GM18526 (cell line): ENCODE data around the gene NGFR.

Source experiments
- POLR2A ChIP-seq: IDR thresholded peaks from 3 replicates; pipeline ENCODE4 v1.6.1; 2011; ENCODE audit not compliant: insufficient read length; ENCODE audit errors: extremely low read depth

Gene NGFR

DNA sequence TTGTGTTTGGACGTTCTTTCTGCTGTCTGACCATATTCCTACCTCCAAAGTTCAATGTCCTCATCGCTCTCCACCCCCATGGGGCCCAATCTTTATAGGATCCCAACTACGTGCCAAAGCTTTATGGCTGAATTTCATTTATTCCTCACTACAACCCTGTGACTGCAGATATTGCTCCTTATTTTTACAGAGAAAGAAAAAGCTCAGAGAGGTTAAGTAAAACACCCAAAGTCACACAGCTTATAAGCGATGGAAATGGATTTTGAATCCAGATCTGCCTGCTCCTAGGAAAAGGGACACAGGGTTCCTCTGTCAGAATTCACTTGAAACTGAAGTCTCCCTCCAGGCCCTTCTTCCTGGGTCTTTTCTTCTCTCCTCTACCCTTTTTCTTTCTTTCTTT is 9.3 kb downstream of the NGFR start:
- no peak for TF ChIP-seq POLR2A

DNA sequence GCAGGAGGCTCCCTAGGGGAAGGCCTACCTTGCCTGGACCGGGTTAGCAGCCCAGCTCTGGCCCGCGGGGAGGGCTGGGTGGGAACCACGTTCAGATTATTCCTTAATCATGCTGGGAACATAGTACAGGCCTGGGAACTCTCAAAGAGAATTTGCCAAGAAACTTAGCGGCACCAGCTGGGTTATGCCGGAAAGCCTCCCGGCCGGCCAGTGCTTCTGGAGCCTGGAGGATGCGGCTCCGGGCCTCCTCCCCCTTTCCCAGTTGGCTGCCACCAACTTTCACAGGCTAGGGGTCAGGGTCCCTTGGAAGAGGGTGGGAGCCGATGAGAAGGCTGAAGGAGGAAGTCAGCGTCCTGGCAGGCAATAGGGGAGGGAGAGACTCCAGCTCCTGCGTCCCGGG is 10.8 kb downstream of the NGFR start:
- no peak for TF ChIP-seq POLR2A

DNA sequence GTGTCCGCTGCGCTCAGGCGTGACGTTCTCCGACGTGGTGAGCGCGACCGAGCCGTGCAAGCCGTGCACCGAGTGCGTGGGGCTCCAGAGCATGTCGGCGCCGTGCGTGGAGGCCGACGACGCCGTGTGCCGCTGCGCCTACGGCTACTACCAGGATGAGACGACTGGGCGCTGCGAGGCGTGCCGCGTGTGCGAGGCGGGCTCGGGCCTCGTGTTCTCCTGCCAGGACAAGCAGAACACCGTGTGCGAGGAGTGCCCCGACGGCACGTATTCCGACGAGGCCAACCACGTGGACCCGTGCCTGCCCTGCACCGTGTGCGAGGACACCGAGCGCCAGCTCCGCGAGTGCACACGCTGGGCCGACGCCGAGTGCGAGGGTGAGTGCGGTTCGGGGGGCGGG is 11.2 kb downstream of the NGFR start:
- TF ChIP-seq POLR2A: no peak

DNA sequence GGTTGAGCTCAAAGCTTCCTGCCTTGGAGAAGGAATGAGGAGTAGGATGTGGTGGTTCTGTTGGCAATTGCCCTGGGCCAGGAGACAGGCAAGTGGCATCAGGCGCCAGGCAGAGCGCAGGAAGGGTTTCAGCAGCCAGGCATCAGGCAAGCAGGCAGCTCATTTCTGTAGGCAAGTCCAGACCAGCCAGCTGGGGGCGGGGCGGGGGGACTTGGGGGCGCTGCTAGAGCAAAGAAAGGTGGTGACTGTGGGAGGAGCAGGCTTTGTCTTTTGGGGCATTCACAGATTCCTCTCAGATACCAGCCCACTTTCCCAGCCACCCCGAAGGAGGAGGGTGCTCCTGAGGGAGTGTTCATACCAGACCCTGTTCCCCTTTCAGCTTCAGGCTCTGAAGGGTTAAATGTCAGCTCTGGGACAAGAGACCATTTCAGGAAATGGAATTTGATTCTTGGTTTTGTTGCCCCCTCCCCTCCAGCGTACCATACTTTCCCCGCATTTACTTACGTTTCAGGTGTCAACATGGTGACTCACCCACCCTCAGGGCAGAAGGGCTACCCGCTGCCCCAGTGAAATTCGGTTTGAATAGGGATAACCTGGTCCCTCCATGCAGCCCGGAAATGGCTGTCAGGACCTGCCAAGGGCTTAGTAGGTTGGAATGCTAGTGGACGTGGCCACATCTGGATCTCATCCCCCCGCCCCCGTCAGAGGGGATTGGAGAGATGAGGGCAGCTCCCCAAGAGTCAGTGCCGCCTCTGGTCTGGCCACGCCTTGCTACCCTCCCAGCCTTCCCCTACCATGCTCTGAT is 13.2 kb downstream of the NGFR start:
- no peak for TF ChIP-seq POLR2A

DNA sequence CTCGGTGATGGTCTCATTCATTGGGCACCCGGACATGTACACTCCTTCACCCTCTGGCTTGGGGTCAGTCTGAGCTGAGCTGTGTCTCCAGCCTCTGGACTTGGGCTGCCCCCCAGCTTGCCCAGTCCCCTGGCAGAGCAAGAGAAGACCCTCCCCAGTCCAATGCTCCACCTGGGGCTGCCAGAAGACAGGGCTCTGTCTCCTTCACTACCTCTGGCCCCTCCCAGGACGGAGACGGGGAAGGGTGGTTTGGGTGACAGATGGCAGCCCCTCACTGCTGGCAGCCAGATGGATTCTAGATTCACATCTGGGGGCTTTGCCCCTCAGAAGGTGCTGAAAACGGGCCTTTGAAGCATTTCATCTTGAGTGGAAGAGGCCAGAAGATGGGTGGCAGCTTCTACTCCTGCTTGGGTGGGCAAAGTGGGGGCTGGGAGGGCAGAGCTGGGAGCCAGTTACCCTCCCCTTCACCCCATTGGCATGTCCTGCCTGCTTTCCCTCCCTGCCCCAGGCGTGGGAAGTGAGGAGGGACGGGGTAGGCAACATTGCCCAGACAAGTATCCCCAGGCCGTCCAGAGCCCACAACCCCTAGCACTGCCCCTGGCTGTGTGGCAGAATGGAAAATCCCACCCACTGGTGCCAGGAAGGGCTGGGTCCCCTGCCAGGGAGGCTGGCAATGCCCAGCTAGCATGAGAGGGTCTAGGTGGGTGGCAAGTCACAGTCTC is 13.9 kb downstream of the NGFR start:
- no peak for TF ChIP-seq POLR2A

DNA sequence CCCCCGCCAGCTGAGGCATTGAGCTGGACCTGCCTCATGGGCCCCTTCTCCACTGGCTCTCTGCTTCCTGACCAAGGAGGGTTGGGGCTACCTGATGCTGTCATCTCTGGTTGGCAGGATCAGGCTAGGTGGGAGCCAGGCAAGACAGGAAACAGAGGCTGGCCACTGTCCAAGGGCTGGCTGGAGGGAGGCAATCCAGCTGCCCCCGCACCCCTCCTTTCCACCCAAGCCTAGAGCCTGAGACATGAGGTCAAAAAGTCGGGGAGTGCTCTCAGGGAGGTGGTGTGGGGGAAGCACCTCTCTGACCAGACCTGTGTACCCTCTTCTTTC is 14.5 kb downstream of the NGFR start:
- no peak for TF ChIP-seq POLR2A

DNA sequence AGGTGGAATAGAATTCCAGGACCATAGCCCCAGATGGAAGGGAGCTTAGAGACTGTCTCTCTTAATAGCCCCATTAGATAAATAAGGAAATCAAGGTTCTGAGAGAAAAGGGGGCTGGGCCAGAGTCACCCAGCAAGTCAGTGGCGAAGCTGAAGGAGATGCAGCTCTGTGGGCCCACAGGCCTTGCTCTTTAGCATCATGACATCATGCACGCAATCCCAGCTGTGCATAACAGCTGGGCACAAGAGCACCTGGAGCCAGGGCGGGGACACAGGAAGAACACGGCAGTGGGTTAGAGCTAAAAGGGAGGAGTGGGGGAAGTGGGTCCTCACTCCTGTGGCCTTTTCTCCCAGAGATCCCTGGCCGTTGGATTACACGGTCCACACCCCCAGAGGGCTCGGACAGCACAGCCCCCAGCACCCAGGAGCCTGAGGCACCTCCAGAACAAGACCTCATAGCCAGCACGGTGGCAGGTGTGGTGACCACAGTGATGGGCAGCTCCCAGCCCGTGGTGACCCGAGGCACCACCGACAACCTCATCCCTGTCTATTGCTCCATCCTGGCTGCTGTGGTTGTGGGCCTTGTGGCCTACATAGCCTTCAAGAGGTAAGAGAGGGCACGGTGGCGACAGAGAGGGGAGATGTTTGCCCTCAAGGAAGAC is 15.1 kb downstream of the NGFR start:
- TF ChIP-seq POLR2A: no peak

DNA sequence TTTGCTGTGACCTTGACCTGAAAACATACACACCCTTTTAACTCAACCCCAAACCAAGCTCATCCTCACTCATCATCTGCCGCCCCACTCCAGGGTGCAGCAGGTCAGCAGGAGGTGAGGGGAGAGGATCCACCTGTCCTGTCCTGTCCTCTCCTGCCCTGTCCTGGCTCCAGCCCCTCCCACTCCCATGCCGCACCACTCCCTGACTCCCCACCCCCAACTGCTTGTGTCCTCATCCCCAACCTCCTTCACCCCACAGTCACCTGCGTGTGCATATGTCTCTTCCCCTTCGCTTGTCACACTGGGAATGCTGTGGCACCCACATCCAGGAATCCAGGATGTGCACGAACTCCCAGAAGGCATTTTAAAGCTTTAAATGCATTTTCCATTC is 15.6 kb downstream of the NGFR start:
- no peak for TF ChIP-seq POLR2A

DNA sequence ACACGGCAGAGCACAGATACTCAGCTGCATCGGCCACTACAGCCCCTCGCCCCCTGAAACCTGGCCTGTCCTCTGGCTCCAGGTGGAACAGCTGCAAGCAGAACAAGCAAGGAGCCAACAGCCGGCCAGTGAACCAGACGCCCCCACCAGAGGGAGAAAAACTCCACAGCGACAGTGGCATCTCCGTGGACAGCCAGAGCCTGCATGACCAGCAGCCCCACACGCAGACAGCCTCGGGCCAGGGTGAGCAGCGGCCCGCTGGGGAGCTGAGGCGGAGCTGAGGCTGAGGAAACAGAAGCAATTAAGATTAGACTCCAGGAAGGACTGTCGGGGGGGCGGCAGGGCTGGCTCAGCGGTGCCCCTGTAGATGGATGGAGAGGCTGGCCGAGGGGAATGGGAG is 16.7 kb downstream of the NGFR start:
- TF ChIP-seq POLR2A: no peak

DNA sequence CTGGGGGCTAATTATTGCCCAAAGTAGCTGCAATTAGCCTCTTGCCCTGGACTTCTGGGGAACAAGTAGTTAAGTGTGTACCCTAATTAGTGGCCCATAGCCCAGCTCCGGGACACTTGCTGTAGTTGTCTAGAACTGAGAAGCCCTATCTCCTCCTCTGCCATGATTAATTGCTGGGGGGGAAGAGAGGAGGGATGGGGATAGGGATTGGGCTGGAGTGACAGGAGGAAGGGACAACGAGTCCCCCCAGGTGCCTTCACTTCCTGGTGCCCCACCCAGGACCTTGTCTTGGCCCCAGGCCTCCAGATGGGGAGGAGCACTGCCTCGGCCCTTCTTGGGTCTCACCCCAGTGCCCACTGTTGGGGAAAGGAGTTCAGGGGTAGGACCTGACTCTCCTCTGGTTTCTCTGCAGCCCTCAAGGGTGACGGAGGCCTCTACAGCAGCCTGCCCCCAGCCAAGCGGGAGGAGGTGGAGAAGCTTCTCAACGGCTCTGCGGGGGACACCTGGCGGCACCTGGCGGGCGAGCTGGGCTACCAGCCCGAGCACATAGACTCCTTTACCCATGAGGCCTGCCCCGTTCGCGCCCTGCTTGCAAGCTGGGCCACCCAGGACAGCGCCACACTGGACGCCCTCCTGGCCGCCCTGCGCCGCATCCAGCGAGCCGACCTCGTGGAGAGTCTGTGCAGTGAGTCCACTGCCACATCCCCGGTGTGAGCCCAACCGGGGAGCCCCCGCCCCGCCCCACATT is 17.4 kb downstream of the NGFR start:
- TF ChIP-seq POLR2A: no peak

DNA sequence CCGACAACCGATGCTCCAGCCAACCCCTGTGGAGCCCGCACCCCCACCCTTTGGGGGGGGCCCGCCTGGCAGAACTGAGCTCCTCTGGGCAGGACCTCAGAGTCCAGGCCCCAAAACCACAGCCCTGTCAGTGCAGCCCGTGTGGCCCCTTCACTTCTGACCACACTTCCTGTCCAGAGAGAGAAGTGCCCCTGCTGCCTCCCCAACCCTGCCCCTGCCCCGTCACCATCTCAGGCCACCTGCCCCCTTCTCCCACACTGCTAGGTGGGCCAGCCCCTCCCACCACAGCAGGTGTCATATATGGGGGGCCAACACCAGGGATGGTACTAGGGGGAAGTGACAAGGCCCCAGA is 17.9 kb downstream of the NGFR start:
- TF ChIP-seq POLR2A: no peak

DNA sequence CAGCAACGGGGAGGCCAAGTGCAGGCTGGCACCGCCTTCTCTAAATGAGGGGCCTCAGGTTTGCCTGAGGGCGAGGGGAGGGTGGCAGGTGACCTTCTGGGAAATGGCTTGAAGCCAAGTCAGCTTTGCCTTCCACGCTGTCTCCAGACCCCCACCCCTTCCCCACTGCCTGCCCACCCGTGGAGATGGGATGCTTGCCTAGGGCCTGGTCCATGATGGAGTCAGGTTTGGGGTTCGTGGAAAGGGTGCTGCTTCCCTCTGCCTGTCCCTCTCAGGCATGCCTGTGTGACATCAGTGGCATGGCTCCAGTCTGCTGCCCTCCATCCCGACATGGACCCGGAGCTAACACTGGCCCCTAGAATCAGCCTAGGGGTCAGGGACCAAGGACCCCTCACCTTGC is 18.5 kb downstream of the NGFR start:
- TF ChIP-seq POLR2A: no peak

DNA sequence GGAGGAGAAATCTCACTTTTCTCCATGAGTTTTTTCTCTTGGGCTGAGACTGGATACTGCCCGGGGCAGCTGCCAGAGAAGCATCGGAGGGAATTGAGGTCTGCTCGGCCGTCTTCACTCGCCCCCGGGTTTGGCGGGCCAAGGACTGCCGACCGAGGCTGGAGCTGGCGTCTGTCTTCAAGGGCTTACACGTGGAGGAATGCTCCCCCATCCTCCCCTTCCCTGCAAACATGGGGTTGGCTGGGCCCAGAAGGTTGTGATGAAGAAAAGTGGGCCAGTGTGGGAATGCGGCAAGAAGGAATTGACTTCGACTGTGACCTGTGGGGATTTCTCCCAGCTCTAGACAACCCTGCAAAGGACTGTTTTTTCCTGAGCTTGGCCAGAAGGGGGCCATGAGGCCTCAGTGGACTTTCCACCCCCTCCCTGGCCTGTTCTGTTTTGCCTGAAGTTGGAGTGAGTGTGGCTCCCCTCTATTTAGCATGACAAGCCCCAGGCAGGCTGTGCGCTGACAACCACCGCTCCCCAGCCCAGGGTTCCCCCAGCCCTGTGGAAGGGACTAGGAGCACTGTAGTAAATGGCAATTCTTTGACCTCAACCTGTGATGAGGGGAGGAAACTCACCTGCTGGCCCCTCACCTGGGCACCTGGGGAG is 19.1 kb downstream of the NGFR start:
- no peak for TF ChIP-seq POLR2A

DNA sequence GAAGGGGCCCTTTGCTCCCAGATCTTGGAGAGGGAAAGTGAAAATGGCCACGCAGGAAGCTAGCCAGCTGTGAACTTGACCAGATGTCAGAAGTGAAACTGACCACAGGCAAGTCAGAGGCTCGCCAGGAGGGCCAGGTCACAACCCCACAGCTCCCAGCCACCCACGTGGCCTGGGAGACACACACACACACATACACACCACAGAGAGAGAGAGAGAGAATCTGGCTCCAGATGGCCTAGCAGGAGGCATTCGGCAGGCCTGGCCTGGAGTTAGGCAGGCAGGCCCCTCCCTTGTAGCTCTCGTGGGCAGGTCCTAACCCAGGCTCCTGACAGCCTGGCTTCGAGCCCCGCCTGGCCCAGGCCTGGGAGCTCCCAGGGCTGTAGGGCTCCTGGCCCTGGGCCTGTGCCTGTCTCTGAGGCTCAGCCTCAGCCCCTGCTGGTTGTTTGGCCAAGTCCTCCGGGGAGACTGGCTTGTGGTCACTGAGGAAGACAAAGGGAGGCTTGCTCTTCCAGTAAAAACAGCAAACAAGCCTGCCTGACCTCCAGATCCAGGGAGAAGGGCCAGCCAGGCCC is 20.2 kb downstream of the NGFR start:
- no peak for TF ChIP-seq POLR2A

DNA sequence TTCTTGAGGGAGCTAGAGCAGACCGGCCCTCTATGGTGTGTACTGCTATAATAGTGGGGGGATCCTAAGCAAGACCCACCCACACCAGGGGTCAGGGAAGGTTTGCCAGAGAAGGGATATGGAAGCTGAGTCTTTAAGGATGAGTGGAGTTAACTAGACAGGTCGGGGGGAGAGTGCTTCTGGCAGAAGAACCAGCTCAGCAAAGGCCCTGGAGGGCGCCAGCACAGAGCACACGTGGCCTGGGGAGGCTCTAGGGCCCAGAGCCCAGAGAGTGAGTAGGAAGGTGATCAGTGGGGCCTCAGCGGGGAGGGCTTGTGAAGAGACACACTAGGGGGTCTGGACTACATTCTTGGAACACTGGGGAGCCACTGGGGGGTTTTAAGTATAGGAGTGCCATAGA is 21.1 kb downstream of the NGFR start:
- TF ChIP-seq POLR2A: no peak

DNA sequence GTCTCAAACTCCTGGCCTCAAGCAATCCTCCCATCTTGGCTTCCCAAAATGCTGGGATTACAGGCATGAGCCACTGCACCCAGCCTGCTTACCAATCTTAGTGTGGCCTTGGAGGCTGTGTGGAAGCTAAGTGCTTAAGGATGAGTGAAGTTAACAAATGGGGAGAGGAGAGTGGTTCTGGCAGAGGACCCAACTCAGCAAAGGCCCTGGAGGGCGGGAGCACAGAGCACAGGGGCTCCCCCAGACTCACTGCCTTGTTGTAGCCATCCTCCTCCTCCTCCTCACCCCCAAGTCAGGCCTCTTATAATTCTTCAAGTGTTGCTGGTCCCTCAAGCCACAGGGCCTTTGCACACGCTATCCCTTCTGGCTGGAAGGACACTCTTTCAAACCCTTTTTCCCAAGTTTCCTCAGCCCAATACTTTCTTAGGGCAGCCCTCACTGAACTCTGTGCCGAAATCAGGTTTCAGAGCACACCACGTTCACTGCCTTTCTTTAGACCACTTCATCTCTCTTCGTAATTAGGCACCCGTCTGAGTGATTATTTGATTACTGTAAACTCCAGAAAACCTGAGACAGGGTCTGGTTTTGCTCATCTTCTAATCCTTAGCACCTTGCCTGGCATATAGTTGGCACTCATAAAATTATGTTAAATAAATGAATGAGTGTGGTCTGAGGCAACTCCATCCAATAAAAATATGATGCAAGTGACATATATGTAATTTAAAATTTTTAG is 23.4 kb downstream of the NGFR start:
- TF ChIP-seq POLR2A: no peak
